Temporal lobe (tissue), 1 donor: ENCODE measurements around the gene VAMP1. TPM values are rescaled to one million over a fixed set of nuclear protein-coding genes. Genes with fewer than 3 reads are reported as not detected.

Experiments
- total RNA-seq: library from RNA; depleted of rRNA; stranded (reverse); fragments of >200 nt; gene quantifications from one replicate; pipeline ENCODE4 v1.2.3, GENCODE V29; 2014

VAMP1 gene
- total RNA-seq, 1 donor from 2014 or later, result 0.98 TPM

Other genes starting within 250 kb of the VAMP1 start
- not detected for gene PLEKHG6, start 160.0 kb downstream of the VAMP1 start, total RNA-seq
- gene TNFRSF1A, start 128.6 kb downstream of the VAMP1 start, total RNA-seq, result 8.1 TPM
- gene SCNN1A, start 95.1 kb downstream of the VAMP1 start, total RNA-seq, result not detected
- gene LTBR, start 86.5 kb downstream of the VAMP1 start, total RNA-seq, result 0.98 TPM
- 0.25 TPM for gene CD27, start 25.7 kb downstream of the VAMP1 start, total RNA-seq
- gene TAPBPL, start 18.6 kb downstream of the VAMP1 start, total RNA-seq, result 0.98 TPM
- 39.8 TPM for gene MRPL51, start 22.6 kb upstream of the VAMP1 start, total RNA-seq
- 11.6 TPM for gene NCAPD2, start 23.4 kb upstream of the VAMP1 start, total RNA-seq
- 1,154 TPM for gene GAPDH, start 63.8 kb upstream of the VAMP1 start, total RNA-seq
- gene IFFO1, start 85.4 kb upstream of the VAMP1 start, total RNA-seq, result 4.9 TPM
- gene NOP2, start 97.6 kb upstream of the VAMP1 start, total RNA-seq, result 8.4 TPM
- gene CHD4, start 136.7 kb upstream of the VAMP1 start, total RNA-seq, result 171 TPM
- gene LPAR5, start 165.3 kb upstream of the VAMP1 start, total RNA-seq, result 0.49 TPM
- gene ACRBP, start 176.8 kb upstream of the VAMP1 start, total RNA-seq, result 0.25 TPM
- gene ING4, start 192.4 kb upstream of the VAMP1 start, total RNA-seq, result 83.1 TPM
- 21.4 TPM for gene ZNF384, start 218.7 kb upstream of the VAMP1 start, total RNA-seq
- 3.4 TPM for gene PIANP, start 230.1 kb upstream of the VAMP1 start, total RNA-seq